K562 treated with DMSO at 1 percent for 24 hours (cell line): ENCODE data around the gene GDF3. TPM values are rescaled to one million over a fixed set of nuclear protein-coding genes. Genes with fewer than 3 reads are reported as not detected.

ENCODE experiments used
- total RNA-seq: library from RNA; unstranded; fragments of 300-600 nt; gene quantifications from 2 replicates; pipeline ENCODE4 v1.2.3, GENCODE V29; 2022; ENCODE audit warnings: low read depth; ENCODE audit not compliant: insufficient read depth

GDF3 gene
- not detected in 2 replicates for total RNA-seq

GRCh38 chr12:7695566-7696197 lies at the start of gene GDF3:
Gene GDF3 (minus strand): TSS chr12:7695775. CDS start chr12:7695728, 47 bp downstream.

GRCh38 chr12:7711133-7711532 lies 15.6 kb upstream of the GDF3 start, which contains the start of gene DPPA3:
Gene DPPA3 (plus strand): TSS chr12:7711433. CDS start chr12:7711571, 138 bp downstream.

Other genes with a start within 250 kb of the GDF3 start
- gene CD163, start 192.0 kb downstream of the GDF3 start, total RNA-seq: not detected in 2 replicates
- gene APOBEC1, start 29.9 kb downstream of the GDF3 start, total RNA-seq: not detected in 2 replicates
- not detected in 2 replicates for gene DPPA3, start 15.7 kb upstream of the GDF3 start, total RNA-seq
- not detected in 2 replicates for gene CLEC4C, start 51.6 kb upstream of the GDF3 start, total RNA-seq
- not detected in 2 replicates for gene NANOGNB, start 69.4 kb upstream of the GDF3 start, total RNA-seq
- gene NANOG, start 93.6 kb upstream of the GDF3 start, total RNA-seq: not detected in 2 replicates
- gene SLC2A14, start 177.1 kb upstream of the GDF3 start, total RNA-seq: 0.90 and 0.97 TPM in 2 replicates
- 55.8 and 68.6 TPM in 2 replicates for gene SLC2A3, start 240.4 kb upstream of the GDF3 start, total RNA-seq